Raji (cell line): ENCODE results near the gene ATP9B.

Experiments
- POLR2A ChIP-seq: IDR thresholded peaks from 2 replicates; pipeline ENCODE4 v1.6.1; 2011; ENCODE audit warnings: low read depth, low read length, control low read depth; ENCODE audit not compliant: insufficient read depth

ATP9B gene

DNA sequence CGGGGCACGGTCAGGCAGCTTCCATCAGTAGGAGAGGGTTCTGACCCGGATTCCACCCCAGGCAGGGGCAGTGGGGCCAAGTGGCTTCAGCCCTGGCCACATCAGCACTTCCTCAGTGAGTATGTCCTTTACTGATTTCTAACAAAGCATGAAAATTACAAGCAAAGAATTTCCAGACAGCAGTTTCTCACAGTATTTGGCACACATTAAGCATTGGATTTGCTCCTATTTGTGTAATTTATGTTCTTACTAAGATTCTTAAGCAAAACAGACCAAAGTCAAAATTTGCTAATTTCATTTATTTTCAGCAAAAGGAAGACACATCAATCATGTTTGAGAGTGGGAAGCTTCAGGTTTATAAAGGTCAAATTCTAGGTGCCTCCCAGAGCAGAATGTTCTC, 253.2 kb downstream of the ATP9B start:
- no peak for TF ChIP-seq POLR2A

DNA sequence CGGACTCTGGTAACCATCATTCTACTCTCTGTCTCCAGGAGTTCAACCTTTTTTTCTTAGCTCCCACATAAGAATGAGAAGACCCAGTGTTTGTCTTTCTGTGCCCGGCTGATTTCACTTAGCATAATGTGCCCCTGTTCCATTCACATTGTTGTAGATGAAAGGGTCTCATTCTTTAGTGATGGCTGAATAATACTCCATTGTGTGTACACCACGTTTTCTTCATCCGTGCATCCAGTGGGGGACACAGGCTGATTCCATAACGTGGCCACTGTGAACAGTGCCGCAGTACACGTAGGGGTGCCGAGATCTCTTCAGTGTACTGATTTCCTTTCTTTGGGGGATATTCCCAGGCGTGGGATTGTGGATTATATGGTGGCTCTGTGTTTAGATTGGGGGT, 254.3 kb downstream of the ATP9B start:
- no peak for TF ChIP-seq POLR2A

- TF ChIP-seq POLR2A: no peak
These were observed 257.4 kb downstream of the ATP9B start for GRCh38 chr18:79326413-79327198.

- TF ChIP-seq POLR2A: no peak
These were observed 258.1 kb downstream of the ATP9B start for GRCh38 chr18:79327199-79327721.

- no peak for TF ChIP-seq POLR2A
These were observed 259.7 kb downstream of the ATP9B start for GRCh38 chr18:79328887-79329286.

DNA sequence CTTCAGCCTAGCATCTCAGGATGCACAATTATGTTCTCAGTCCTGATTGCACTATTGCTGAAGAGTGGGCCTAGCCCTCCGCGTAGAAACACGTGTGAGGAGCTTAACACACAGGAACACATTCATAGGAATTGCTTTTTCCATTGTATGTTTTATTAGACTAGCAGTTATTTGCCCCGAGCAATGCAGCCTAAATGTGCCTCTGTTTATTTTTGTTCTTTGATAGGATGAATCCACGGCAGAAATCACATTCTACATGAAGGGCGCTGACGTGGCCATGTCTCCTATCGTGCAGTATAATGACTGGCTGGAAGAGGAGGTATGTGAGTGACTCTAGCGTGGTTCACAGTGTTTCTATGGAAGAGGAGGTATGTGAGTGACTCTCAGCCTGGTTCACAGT, 260.6 kb downstream of the ATP9B start:
- no peak for TF ChIP-seq POLR2A

DNA sequence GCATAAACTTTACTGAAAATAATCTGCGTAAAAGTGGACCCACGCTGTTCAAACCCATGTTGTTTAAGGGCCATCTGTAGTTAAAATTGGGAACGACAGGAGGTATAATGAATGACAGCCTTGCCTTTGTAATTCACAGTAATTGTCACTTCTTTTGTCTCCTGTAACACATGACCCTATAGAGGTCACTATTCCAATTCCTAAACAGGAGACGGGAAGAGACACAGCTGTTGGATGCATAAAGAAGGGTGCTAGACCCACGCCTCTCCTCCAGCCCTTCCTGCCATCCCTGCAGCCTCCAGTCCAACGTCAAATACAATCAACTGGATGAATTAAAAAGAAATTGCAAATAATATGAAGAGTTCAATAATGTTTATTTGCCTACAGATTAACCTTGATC, 263.5 kb downstream of the ATP9B start:
- TF ChIP-seq POLR2A: no peak

DNA sequence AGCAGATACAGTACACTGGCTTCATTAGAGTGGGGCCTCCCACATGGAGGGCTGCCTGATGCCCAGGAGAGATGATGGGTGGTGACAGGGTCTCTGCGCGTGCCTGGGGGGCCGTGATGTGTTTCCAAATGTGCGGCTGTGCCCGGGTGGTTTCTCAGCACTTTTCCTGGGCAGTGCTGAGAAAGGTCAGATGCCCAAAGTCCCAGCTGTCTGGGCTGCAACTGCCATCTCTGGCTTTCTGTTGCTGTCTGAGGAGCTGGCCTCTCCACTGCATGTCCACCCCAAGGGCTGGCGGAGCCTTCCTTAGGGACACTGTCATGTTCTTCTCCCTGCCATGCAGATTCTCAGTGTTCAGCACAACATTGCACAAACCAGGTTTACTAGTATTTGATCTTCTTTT, 263.9 kb downstream of the ATP9B start:
- no peak for TF ChIP-seq POLR2A

DNA sequence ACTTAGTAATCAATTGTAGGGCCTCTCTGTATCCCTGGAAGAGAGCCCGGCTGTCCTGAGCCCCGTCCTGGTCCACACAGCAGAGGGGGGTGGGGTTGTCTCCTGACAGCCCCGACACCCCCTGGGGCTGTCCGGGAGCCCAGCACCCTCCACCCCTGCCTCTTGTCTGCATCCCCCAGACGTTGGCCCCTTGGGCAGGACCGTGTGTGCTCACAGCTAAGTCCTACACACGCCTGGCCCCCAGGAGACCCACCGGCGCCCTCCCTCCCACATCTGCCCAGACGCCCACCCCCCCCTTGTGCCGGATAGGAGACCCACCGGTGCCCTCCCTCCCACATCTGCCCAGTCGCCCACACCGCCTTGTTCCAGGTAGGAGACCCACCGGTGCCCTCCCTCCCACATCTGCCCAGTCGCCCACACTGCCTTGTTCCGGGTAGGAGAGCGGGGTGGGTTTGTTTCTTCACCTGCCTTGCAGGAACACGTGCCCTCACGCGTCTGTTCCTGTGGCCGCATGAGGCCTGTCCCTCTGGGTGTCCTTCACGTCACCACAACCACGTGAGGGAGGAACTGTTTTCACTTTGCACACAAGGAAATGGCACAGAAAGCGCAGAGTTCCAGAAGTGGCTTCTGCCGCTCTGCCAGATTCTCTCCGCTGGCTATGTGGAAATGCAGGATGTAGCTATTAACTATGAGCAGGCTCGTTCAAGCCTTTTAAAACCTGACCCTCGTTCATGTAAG, 265.5 kb downstream of the ATP9B start:
- no peak for TF ChIP-seq POLR2A

GRCh38 chr18:79335833-79336360, 266.7 kb downstream of the ATP9B start:
- TF ChIP-seq POLR2A: no peak

DNA sequence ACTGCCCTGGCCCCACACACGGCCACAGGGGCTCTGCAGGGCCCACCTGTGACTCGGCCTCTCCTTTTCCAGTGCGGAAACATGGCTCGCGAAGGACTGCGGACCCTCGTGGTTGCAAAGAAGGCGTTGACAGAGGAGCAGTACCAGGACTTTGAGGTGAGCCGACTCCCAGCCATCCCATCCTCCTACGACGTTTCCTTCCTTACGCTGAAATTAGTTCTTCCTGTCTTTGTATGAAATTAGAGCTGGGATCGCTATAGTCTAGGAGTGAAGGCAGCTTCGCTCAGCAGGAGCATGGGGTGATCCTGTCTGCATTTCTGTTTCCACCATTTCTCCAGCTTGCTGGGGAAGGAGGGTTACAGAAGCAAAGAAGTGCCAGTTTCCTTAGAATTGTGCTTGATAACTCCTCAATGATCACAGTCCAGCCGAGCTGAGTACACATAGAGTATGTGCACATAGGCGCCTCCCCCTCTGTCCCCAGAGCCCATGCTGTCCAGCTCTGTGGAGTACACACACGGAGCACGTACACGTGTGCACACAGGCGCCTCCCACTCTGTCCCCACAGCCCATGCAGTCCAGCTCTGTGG, 267.5 kb downstream of the ATP9B start:
- no peak for TF ChIP-seq POLR2A

GRCh38 chr18:79337184-79337583, 268.0 kb downstream of the ATP9B start:
- TF ChIP-seq POLR2A: no peak

DNA sequence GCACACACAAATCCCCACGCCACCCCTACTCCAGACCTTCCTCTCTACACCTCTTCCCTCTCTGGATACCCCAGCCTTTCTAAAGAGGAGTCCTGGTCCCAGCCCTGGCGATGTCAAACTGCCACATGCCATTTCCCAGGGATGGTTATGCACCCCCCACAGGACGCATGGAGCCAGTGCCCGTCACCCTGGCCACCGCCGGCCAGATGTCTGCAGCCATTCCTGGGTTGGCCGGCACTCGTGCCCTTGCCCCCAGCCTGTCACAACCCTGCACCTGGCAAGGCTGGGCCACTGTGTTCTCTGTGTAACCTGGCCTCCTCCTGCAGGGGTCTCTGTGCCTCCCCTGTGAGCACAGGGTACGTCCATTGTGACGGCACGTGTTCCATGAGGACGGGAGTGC, 268.4 kb downstream of the ATP9B start:
- TF ChIP-seq POLR2A: no peak

GRCh38 chr18:79339094-79339908, 270.1 kb downstream of the ATP9B start:
- TF ChIP-seq POLR2A: no peak
